GM12875 (cell line): ENCODE data around the gene SERHL2.
"Not testable (repeated sequence)": the region's sequence is repeated elsewhere in the genome, so short reads cannot be mapped to it uniquely, and the experiment has no call there.

Experiments
- H3K4me3 ChIP-seq: one replicate; pipeline ENCODE4 v1.5.1; 2011; ENCODE audit warnings: low read depth, low read length, control low read depth
- TF ChIP-seq, protein P1 (sequence below): IDR thresholded peaks from 2 replicates; pipeline ENCODE4 v1.5.1; 2011; ENCODE audit warnings: low read depth, mild to moderate bottlenecking, control low read depth, inconsistent platforms, low read length, moderate library complexity, borderline replicate concordance; ENCODE audit not compliant: insufficient read depth

Gene SERHL2

DNA sequence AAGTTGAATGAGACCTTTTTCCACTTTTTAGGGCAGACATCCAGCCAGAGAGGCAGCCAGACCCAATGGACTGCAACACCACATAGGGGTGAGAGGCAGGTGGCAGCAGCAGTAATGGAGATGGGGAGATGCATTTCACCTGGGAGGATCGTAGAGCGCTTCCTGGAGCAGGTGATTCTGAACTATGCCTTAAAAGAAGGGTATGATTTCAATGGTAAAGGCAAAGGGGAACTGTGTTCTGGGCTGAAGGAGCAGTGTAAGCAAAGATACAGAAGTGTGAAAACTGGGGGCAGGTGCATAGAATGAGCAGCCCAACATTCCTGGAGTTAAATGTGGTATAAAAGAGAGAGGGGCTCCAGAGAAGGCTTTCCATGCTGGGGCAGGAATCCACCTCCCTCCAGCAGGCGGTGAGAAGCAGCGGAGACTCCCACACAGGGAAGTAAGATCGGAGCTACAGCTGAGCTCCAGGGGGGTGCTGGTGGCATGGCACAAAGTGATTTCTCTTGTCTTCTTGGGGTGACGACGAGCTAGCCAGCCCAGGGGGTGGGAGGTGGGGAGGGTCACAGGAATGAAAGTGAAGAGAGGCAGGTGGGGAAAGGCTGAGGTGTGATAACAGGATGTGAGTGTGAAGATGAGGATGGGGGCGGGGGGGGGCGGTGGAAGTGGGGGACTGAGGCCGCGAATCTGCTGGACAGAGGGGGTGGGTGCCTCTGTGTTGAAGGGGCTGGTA lies 4.3 kb upstream of the SERHL2 start:
- TF ChIP-seq, protein P1, sequence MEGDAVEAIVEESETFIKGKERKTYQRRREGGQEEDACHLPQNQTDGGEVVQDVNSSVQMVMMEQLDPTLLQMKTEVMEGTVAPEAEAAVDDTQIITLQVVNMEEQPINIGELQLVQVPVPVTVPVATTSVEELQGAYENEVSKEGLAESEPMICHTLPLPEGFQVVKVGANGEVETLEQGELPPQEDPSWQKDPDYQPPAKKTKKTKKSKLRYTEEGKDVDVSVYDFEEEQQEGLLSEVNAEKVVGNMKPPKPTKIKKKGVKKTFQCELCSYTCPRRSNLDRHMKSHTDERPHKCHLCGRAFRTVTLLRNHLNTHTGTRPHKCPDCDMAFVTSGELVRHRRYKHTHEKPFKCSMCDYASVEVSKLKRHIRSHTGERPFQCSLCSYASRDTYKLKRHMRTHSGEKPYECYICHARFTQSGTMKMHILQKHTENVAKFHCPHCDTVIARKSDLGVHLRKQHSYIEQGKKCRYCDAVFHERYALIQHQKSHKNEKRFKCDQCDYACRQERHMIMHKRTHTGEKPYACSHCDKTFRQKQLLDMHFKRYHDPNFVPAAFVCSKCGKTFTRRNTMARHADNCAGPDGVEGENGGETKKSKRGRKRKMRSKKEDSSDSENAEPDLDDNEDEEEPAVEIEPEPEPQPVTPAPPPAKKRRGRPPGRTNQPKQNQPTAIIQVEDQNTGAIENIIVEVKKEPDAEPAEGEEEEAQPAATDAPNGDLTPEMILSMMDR: no peak
- no peak overlapping the region for H3K4me3 ChIP-seq

DNA sequence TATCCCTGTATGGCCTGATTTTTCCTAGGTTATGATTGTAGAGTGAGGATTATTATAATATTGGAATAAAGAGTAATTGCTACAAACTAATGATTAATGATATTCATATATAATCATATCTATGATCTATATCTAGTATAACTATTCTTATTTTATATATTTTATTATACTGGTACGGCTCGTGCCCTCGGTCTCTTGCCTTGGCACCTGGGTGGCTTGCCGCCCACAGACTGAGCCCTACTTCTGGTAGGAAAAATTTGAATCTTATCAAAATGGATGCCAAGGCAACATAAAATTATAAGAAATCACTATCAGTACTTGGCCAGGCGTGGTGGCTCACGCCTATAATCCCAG lies 1.5 kb upstream of the SERHL2 start:
- H3K4me3 ChIP-seq: not testable (repeated sequence)

DNA sequence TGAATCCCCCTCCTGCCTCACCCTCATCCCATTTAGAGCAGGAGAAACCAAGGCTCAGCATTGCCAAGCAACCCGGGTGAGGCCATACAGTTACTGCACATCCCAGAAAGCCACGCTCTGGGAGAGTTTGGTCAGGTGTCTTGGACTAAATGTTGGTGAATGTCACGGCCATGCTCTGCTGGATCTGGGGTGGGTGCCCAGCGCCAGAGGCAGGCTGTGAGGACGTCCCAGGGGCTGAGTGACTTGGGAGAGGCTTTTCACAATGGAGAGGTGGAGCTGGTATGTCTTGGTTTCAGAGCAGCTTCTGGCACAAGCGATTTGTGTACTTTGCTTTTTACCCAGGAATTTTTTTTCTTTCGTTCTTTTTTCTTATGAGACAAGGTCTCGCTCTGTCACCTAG lies 6.6 kb downstream of the SERHL2 start:
- no peak overlapping the region for H3K4me3 ChIP-seq
- TF ChIP-seq, protein P1: no peak

DNA sequence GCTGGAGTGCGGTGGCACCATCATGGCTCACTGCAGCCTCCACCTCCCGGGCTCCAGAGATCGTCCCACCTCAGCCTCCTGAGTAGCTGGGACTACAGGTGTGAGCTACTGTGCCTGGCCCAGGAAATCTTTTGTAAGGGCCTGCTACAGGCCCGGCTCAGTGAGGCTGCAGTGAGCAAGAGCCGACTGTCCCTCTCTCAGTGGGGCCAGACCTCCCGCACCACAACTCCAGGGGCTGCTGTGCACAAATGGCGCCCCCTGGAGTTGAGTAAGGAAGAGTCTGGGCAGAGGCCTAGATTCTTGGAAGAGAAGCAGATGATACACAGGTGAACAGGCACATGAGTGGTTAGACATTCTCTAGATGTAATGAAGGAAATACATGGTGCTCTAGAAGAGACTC lies 7.0 kb downstream of the SERHL2 start:
- TF ChIP-seq, protein P1: peak; percentile 58
- H3K4me3 ChIP-seq: no peak overlapping the region

DNA sequence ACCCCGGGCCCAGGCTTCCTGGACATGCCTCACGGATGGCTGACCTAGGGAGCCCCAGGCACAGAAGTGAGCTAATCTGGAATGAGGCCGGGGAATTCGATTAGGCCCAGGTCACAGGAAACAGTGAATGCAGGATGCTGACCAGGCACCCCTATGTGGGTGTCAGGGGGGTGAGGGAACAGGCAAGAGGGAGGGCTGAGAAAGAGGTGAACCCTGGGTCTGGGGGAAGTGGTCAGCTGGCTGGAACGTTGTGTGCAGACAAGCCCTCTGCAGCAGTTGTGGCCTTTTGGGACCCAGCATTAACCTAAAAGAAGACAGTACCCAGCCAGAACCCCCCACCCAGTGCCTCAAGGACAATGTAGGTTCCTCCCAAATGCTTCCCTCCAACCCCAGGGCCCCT lies 8.1 kb downstream of the SERHL2 start:
- TF ChIP-seq, protein P1: no peak
- H3K4me3 ChIP-seq: no peak overlapping the region

DNA sequence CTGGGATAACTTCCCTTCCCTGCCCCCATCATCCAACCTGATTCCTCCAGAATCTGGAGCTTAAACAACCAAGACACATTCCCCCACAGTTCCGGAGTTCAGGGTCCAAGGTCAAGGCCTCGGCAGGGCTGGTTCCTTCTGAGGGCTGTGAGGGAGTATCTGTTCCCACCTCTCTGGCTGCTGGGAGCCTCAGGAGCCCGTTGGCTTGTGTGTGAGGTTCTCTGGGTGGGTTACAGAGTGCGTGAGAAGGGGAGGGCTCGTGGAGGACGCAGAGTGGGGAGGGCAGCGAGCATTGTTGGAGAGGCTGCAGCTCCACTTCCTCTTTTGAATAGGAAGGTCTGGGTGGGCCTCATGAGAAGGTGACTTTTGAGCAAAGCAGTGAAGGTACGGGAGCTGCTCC lies 8.5 kb downstream of the SERHL2 start:
- no peak overlapping the region for H3K4me3 ChIP-seq
- TF ChIP-seq, protein P1: no peak

DNA sequence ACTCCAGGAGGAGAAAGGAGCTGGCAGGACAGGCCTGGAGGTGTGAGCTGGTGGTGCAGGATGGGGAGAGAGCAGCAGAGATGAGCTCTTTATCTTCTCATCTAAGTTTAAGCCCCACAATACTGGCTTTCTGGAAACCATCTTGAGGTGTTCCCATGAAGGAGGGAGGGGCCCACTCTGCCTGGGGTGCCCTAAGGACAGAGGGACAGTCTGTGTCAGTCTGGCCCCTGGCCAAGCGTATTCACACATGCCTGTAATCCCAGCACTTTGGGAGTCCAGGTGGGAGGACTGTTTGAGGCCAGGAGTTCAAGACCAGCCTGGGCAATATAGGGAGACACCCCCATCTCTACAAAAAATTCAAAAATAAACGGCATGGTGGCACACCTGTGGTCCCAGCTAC lies 8.9 kb downstream of the SERHL2 start:
- TF ChIP-seq, protein P1: no peak
- H3K4me3 ChIP-seq: no peak overlapping the region

DNA sequence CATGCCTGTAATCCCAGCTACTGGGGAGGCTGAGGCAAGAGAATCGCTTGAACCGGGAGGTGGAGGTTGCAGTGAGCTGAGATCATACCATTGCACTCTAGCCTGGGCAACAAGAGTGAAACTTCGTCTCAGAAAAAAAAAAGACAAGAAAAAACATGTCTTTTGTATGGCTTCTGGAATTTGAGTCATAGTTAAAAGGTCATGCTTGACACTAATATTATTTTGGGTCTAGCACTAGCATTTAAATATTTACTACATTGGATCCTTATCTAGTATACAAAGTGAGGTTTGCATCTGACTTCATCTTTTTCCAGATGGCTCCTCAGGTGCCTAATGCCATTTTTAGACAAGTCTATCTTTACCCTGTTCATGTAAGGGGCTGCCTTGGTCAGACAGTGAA lies 10.2 kb downstream of the SERHL2 start:
- not testable (repeated sequence) for H3K4me3 ChIP-seq
